Mesothelial cell of epicardium (in vitro differentiated cells): ENCODE results near the gene POLG. TPM values are rescaled to one million over a fixed set of nuclear protein-coding genes. Genes with fewer than 3 reads are reported as not detected.

Source experiments
- DNase-seq, 2 experiments: peaks; one replicate each; pipeline ENCODE4 v3.0.0; 2021; ENCODE audit warnings: low spot score in 2 of 2; ENCODE audit not compliant: unreplicated experiment in 2 of 2
- H3K27ac Mint-ChIP-seq: 2 replicates; pipeline ENCODE4 v1.8.0; 2021; ENCODE audit warnings: mixed read lengths
- H3K27me3 Mint-ChIP-seq: 2 replicates; pipeline ENCODE4 v1.8.0; 2021; ENCODE audit warnings: low read depth, mixed read lengths
- H3K36me3 Mint-ChIP-seq: 2 replicates; pipeline ENCODE4 v1.8.0; 2021; ENCODE audit warnings: mixed read lengths
- H3K4me1 Mint-ChIP-seq: 2 replicates; pipeline ENCODE4 v1.8.0; 2021; ENCODE audit warnings: mixed read lengths
- H3K4me3 Mint-ChIP-seq: 2 replicates; pipeline ENCODE4 v1.8.0; 2021; ENCODE audit warnings: mild to moderate bottlenecking, moderate library complexity, mixed read lengths
- H3K9me3 Mint-ChIP-seq: 2 replicates; pipeline ENCODE4 v1.8.0; 2021; ENCODE audit warnings: mixed read lengths
- CTCF ChIP-seq: fragments of 200-600 bp; sonication (generic); IDR thresholded peaks from one replicate; pipeline ENCODE4 v1.5.0; 2021; ENCODE audit warnings: antibody characterized with exemption; ENCODE audit not compliant: unreplicated experiment
- total RNA-seq: library from RNA; stranded (reverse); gene quantifications from 3 replicates; pipeline ENCODE4 v1.2.1, GENCODE V29; 2021

Gene POLG
- total RNA-seq, 1 donor from 2014 or later: 68.2 TPM

- no peaks in the 10 kb centered on the region for H3K9me3 Mint-ChIP-seq
- no peaks in the 10 kb centered on the region for H3K27me3 Mint-ChIP-seq
- no peak for DNase-seq
- no peak overlapping the region for H3K27ac Mint-ChIP-seq
- H3K36me3 Mint-ChIP-seq: peaks cover 44% of the 10 kb centered on the region
- TF ChIP-seq CTCF: no peak
- no peak overlapping the region for H3K4me3 Mint-ChIP-seq
- no peaks in the 10 kb centered on the region for H3K4me1 Mint-ChIP-seq
Observed at GRCh38 chr15:89321521-89322410, 12.9 kb downstream of the POLG start.

DNA sequence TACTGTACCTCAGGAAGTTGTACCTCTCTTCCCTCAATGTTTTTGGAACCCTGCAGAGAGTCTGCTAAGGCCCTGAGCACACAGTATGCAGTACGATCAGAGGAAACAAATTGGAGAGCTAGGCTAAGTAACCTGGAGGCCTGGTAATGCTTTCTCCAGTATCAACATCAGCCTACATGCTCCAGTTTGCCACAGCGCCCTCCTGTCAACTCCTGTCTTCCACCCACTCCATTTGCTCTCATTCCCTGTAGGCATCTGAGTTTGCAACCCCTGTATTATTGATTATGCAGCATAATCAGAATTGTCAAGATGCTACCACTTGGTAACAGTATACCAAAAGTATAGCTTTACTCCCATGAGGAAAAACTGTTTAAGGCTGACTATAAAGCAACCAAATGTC, 14.4 kb downstream of the POLG start:
- DNase-seq: no peak
- Mint-ChIP-seq H3K9me3 (no peaks in the 10 kb centered on the region), H3K27ac (no peak overlapping the region), H3K36me3 (peaks cover 51% of the 10 kb centered on the region), H3K27me3 (no peaks in the 10 kb centered on the region), H3K4me3 (no peak overlapping the region), H3K4me1 (no peaks in the 10 kb centered on the region)
- TF ChIP-seq CTCF: no peak

DNA sequence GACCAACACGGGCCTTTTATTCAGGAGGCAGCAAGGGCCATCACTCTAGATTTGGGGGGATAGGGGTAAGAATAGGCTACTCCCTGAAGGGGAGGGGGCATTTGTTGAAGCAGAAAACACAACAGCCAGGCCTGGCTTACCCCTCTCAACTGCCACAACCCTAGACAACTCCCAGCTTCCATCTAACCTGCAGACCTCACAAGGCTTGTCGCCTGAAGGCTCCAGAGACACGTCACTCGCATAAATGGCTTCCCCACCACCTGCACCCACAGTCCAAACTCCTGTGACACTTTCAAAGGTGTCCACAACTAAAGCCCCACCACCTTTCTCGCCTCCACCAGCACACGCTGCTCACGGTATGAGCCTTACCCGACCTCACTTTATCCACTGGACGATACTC, 14.9 kb downstream of the POLG start:
- Mint-ChIP-seq H3K9me3 (no peaks in the 10 kb centered on the region), H3K4me3 (no peak overlapping the region), H3K36me3 (peaks cover 51% of the 10 kb centered on the region), H3K27ac (no peak overlapping the region), H3K27me3 (no peaks in the 10 kb centered on the region), H3K4me1 (no peaks in the 10 kb centered on the region)
- TF ChIP-seq CTCF: no peak
- DNase-seq: no peak

- Mint-ChIP-seq H3K36me3 (peaks cover 40% of the 10 kb centered on the region), H3K4me1 (no peaks in the 10 kb centered on the region), H3K27me3 (no peaks in the 10 kb centered on the region), H3K4me3 (no peak overlapping the region), H3K27ac (no peak overlapping the region), H3K9me3 (no peaks in the 10 kb centered on the region)
- DNase-seq: no peak
- no peak for TF ChIP-seq CTCF
Observed at GRCh38 chr15:89317186-89317720, 17.4 kb downstream of the POLG start.

GRCh38 chr15:89316504-89316903, 18.1 kb downstream of the POLG start:
- Mint-ChIP-seq H3K4me3 (no peak overlapping the region), H3K36me3 (peaks cover 36% of the 10 kb centered on the region), H3K27ac (no peak overlapping the region), H3K4me1 (no peaks in the 10 kb centered on the region), H3K27me3 (no peaks in the 10 kb centered on the region), H3K9me3 (no peaks in the 10 kb centered on the region)
- no peak for DNase-seq
- no peak for TF ChIP-seq CTCF
